Peyer's patch (tissue), 4 donors: ENCODE data around the gene AICDA.

Experiments
- CTCF ChIP-seq, 6 experiments: fragments of 450-650 bp in 4 of 6; fragments of 200-600 bp in 2 of 6; sonication (generic) in 1 of 6; IDR thresholded peaks; one replicate each; pipeline ENCODE4 v1.5.1; 2017 to 2019; ENCODE audit warnings: antibody characterized with exemption in 6 of 6, mild to moderate bottlenecking in 3 of 6, moderate library complexity in 1 of 6
- POLR2A ChIP-seq, 2 donors: fragments of 450-650 bp; IDR thresholded peaks; one replicate each; pipeline ENCODE4 v1.5.1; 2017; ENCODE audit warnings: antibody characterized with exemption in 2 of 2, mild to moderate bottlenecking in 2 of 2, moderate library complexity in 2 of 2

- no peak for TF ChIP-seq CTCF (IDR thresholded peaks at IDR 0.05)
- no peak for TF ChIP-seq POLR2A (IDR thresholded peaks at IDR 0.05)
Observed at GRCh38 chr12:8564656-8565055, 48.0 kb downstream of the AICDA start.
